NT2/D1 (cell line): ENCODE results near the gene CTPS1.

Experiments used
- DNase-seq: peaks from one replicate; pipeline ENCODE4 v3.0.0-alpha.2; 2011; ENCODE audit warnings: low read depth, low spot score
- H3K27me3 ChIP-seq: 2 replicates; pipeline ENCODE4 v1.6.0; 2011; ENCODE audit warnings: mild to moderate bottlenecking; ENCODE audit not compliant: insufficient read length, insufficient read depth
- H3K36me3 ChIP-seq: 2 replicates; pipeline ENCODE4 v1.6.1; 2011; ENCODE audit warnings: mild to moderate bottlenecking, low read length, mixed read lengths; ENCODE audit not compliant: insufficient read depth, insufficient read length
- H3K4me1 ChIP-seq: 2 replicates; pipeline ENCODE4 v1.5.1; 2011; ENCODE audit not compliant: insufficient read depth, insufficient read length
- H3K4me3 ChIP-seq: 2 replicates; pipeline ENCODE4 v1.5.1; 2011; ENCODE audit warnings: low read depth; ENCODE audit not compliant: insufficient read length
- H3K9ac ChIP-seq: 2 replicates; pipeline ENCODE4 v1.6.0; 2011; ENCODE audit warnings: low read depth; ENCODE audit not compliant: insufficient read length
- H3K9me3 ChIP-seq: 2 replicates; pipeline ENCODE4 v1.5.1; 2011; ENCODE audit warnings: mild to moderate bottlenecking, low read length; ENCODE audit not compliant: insufficient read depth
- SUZ12 ChIP-seq: IDR thresholded peaks from 2 replicates; pipeline ENCODE4 v1.6.1; 2011; ENCODE audit not compliant: insufficient read length, insufficient read depth; ENCODE audit errors: extremely low read depth
- YY1 ChIP-seq: IDR thresholded peaks from 2 replicates; pipeline ENCODE4 v1.6.1; 2011; ENCODE audit not compliant: insufficient read length, insufficient read depth
- ZNF274 ChIP-seq: IDR thresholded peaks from 2 replicates; pipeline ENCODE4 v1.6.1; 2011; ENCODE audit warnings: mild to moderate bottlenecking, low read depth, low read length

CTPS1 gene

GRCh38 chr1:41020109-41020576, 40.6 kb downstream of the CTPS1 start:
- Histone ChIP-seq H3K9ac (peak overlapping the region; percentile 12), H3K36me3 (peaks cover 67% of the 10 kb centered on the region), H3K4me3 (no peak overlapping the region), H3K4me1 (peaks cover 26% of the 10 kb centered on the region), H3K9me3 (no peaks in the 10 kb centered on the region), H3K27me3 (no peaks in the 10 kb centered on the region)
- TF ChIP-seq SUZ12 = no peak
- no peak for DNase-seq

- TF ChIP-seq YY1 (no peak), ZNF274 (no peak), SUZ12 (no peak)
- peaks cover 23% of the 10 kb centered on the region for H3K4me1 ChIP-seq
- peak overlapping the region; percentile 12 for H3K9ac ChIP-seq
- H3K4me3 ChIP-seq = no peak overlapping the region
- peaks cover 62% of the 10 kb centered on the region for H3K36me3 ChIP-seq
- no peaks in the 10 kb centered on the region for H3K9me3 ChIP-seq
- no peak for DNase-seq
- no peaks in the 10 kb centered on the region for H3K27me3 ChIP-seq
These were observed 41.2 kb downstream of the CTPS1 start for GRCh38 chr1:41020654-41021053.

- Histone ChIP-seq H3K9ac (no peak within 1 kb of the TSS), H3K4me1 (peaks cover 23% of the 10 kb centered on the region), H3K27me3 (no peaks in the 10 kb centered on the region), H3K4me3 (no peak within 1 kb of the TSS), H3K9me3 (no peaks in the 10 kb centered on the region), H3K36me3 (peaks cover 57% of the 10 kb centered on the region)
- peak; percentile 51 for DNase-seq
- TF ChIP-seq SUZ12 (no peak), YY1 (no peak), ZNF274 (no peak)
These were observed 42.2 kb downstream of the CTPS1 start, which contains the start of gene SLFNL1 for GRCh38 chr1:41021526-41022308. Gene SLFNL1 (minus strand): TSS chr1:41021725. CDS start chr1:41020660, 1,065 bp downstream.

GRCh38 chr1:41022424-41022823, 42.9 kb downstream of the CTPS1 start:
- TF ChIP-seq ZNF274 (no peak), YY1 (no peak), SUZ12 (no peak)
- no peaks in the 10 kb centered on the region for H3K27me3 ChIP-seq
- peaks cover 50% of the 10 kb centered on the region for H3K36me3 ChIP-seq

GRCh38 chr1:41023279-41023990, 43.9 kb downstream of the CTPS1 start:
- Histone ChIP-seq H3K36me3 (peaks cover 50% of the 10 kb centered on the region), H3K4me1 (peaks cover 25% of the 10 kb centered on the region), H3K27me3 (no peaks in the 10 kb centered on the region), H3K9me3 (no peaks in the 10 kb centered on the region), H3K4me3 (no peak overlapping the region), H3K9ac (no peak overlapping the region)
- TF ChIP-seq ZNF274 (no peak), SUZ12 (no peak), YY1 (no peak)
- DNase-seq = no peak

More at GRCh38 chr1:41022424-41022823, 42.9 kb downstream of the CTPS1 start:
- Histone ChIP-seq H3K4me3 (no peak overlapping the region), H3K9ac (no peak overlapping the region), H3K4me1 (peaks cover 25% of the 10 kb centered on the region), H3K9me3 (no peaks in the 10 kb centered on the region)
- DNase-seq = no peak

- no peaks in the 10 kb centered on the region for H3K9me3 ChIP-seq
- H3K4me3 ChIP-seq = no peak overlapping the region
- H3K27me3 ChIP-seq = no peaks in the 10 kb centered on the region
- no peak for TF ChIP-seq SUZ12
- TF ChIP-seq ZNF274 = no peak
- no peak for TF ChIP-seq YY1
- no peak overlapping the region for H3K9ac ChIP-seq
- peaks cover 44% of the 10 kb centered on the region for H3K36me3 ChIP-seq
- peaks cover 23% of the 10 kb centered on the region for H3K4me1 ChIP-seq
- no peak for DNase-seq
These were observed 45.5 kb downstream of the CTPS1 start for GRCh38 chr1:41024953-41025352.
